Hematopoietic multipotent progenitor cell (in vitro differentiated cells): ENCODE data around the gene SEPTIN8. TPM values are rescaled to one million over a fixed set of nuclear protein-coding genes. Genes with fewer than 3 reads are reported as not detected.

Source experiments
- DNase-seq, 3 donors: peaks; one replicate each; pipeline ENCODE4 v3.0.0-alpha.2; 2011 to 2015; ENCODE audit warnings: low read depth in 2 of 3, low spot score in 2 of 3
- total RNA-seq: library from RNA; depleted of rRNA; stranded (reverse); fragments of >200 nt; gene quantifications from one replicate; pipeline ENCODE4 v1.2.3, GENCODE V29; 2012

The SEPTIN8 gene
- total RNA-seq, 1 donor, result 5.4 TPM

DNA sequence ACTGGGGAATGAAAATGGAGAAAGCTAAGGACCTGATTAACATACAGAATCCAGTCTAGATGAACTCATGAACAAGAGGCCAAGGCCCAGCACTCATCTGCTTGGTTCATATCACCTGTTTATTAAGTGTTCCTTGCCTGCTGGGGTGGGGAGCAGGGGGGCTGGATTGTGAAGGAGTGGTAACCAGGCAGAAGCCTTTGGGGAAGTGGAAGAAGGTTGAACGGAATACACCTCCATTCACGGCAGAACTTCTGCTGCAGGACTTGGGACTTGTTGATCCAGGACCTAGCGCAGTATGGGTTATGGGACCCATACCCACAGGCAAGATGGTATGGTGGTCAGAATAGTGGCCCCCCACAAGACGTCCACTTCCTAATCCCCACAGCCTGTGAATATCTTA lies 8.8 kb upstream of the SEPTIN8 start:
- DNase-seq, result no peak

DNA sequence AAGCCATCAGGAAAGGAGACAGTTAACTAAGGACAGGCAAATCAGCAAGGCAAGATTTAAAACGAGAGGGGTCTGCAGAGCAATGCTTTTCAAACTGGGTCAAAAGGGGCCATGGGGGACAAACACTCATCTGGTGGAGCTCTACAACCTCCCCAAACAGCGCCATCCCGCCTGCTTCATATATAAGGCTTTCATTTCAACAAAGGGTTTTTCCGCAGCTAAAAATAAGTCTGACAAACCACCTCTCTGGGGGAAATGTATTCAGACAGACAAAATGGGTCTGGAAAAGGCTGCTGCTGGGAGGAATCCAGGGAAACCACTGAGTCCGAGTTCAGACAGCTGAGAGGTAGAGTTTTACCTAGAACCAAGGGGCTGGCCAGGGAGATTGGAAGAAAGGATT lies 8.3 kb upstream of the SEPTIN8 start:
- DNase-seq, result no peak

DNA sequence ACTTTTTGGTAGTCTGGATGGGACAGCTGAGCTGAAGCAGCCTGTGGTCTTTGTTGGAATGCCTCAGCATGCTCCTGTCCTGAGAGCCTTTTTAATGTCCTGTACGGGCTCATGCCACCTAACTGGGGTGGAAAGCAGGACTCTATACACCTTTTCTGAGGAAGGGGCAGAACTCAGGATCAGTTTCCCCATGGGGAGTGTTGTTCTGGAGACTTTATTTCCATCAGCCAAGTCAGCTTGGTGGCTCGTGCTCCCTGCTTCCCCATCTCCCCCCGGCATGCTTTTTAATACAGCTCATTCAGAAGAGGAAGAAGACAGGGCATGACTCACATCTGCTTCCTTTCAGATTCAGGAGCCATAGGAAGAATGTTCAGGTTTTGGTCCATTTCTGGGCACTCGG lies 5.1 kb upstream of the SEPTIN8 start:
- DNase-seq, result peak in 2 of 3 donors; percentile 46 to 51

DNA sequence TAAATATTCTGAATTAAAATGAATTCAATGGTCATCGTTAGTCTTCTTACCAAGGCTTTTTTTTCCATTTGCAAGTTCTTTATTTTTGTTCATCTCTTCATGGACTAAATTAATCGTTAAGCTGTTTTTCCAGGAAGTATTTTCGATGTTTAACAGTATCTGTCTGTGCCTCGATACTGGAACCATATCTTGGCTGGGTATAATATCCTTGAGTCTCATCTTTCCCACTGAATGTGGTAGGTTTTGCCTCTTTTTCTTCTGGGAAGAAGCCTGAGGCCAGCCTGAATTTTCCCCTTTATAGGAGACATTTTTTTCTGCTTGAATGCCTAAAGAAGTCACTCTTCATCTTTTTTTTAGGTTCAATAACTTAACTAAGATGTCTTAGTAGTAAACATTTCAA lies 4.0 kb upstream of the SEPTIN8 start:
- DNase-seq, result no peak

DNA sequence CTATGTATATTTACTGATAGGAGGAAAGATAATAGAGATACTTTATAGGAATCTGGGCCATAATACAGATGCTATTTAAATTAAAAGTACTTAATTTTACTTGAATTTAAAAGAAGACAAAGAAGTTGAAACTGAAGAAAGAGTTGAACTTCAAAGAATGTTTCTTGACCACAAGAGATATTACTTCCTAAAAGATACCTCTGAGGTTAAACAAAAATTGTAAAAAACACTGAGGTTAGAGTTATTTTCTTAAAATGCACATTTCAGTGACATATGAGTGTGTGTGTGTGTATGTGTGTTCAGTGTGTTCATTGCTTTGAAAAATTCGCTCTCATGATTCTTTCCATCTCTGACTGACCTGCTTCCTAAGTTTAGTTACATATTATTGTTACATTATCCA lies 3.5 kb upstream of the SEPTIN8 start:
- DNase-seq, result no peak

DNA sequence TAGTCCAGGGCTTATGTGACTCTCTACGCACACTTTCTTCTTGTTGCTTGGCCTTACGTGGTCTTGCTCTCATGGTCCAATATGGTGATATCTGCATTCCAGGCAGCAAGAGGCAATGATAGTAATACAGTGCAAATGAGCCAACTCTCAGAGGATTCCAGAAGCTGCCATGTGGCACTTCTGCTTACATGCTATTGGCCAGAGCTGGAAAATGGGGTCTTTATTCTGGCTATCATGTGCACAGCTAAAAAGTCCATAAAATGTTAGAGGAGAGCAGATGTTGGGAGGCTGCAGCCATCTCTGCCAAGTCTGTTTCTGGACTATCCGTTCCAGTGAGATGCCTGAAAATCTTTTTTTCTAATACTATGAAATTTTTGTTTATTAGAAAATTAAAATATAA lies 2.9 kb upstream of the SEPTIN8 start:
- no peak for DNase-seq

DNA sequence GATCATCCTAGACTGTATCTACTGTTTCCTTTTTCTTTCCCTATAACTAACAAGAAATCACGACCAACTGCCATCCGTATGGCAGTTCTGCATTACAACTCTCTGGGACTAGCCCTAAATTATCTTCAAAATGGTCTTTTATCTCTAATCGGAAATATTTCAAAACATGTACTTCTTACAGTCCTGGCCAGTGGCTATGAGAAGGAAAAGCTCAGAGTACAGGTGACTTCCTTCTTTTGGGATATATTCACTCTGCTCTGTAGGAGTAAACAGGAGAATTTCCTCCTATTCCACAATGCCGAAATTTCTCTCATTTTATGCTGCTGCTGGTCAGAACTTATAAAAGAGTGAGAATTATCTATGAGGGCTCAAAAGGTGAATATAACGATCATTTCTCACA lies 1.8 kb upstream of the SEPTIN8 start:
- no peak for DNase-seq

DNA sequence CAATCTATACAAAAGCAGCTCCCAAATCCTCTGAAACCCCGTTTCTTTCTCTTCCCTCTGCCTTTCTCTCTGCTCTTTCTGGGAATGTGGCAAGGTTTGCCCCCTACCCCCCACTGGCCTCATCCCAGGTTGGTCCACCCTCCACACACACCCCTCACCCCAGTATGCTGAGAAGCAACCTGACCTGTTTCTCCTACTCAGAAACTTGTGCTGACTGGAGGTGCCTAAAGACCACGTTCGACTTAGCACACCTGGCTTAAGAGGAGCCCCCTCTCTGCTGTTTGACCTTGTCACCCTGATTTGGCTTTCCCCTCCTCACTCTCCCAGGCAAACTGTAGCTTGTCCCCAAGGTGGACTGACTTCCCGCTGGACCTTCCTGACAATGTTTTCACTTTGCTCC lies 1.1 kb upstream of the SEPTIN8 start:
- DNase-seq, result no peak

DNA sequence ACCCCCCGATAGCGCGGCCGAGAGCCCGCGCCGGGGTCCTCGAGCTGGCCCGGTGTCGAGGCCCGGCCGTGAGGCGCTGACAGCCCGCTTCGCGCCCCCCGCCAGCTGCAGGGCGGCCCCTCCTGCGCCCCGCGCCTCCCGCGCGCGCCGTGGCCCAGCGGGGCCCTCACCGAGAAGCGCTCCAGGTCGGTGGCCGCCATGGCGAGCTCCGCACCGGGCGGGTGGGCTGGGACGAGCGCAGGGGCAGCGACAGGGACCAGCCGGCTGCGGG lies 166 bp downstream of the SEPTIN8 start:
- peak in 1 of 3 donors; percentile 18 for DNase-seq

DNA sequence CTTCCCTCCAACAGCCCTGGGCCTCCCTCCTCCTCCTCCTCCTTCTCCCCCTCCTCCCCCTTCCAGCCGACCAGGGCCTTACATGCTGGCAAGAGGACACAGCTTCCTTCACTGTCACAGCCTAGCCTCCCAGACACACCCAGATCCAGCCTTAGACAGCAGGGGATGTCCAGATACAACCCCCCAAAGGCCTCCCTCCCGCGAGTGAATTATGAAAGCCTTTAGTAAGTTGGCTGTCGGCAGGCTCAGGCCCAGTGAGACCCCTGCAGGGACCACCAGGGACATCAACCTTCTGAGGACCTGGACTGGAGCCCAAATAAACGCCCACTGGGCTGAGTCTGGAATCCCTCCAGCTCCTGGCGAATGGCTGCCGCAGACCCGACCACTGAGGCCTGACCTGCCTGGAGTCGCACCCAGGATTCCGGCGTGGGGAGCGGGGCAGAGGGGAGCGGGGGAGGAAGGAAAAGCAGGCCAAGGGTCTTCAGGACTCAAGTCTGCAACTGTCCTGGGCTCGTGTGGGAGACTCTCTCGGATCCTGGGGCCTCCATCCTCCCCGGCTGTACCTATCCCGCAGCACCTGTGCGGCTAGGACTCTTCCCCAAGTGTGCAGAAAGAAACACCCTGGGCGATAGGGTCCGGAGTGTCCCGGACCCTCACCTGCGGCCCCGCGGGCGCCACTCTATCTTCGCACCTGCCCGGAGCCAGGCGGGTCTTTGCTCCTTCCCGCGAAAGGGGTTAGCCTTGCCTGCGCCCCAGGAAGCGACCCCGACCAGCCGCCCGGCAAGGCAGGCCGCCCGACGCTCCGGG lies 705 bp downstream of the SEPTIN8 start:
- peak in 1 of 3 donors; percentile 21 for DNase-seq

DNA sequence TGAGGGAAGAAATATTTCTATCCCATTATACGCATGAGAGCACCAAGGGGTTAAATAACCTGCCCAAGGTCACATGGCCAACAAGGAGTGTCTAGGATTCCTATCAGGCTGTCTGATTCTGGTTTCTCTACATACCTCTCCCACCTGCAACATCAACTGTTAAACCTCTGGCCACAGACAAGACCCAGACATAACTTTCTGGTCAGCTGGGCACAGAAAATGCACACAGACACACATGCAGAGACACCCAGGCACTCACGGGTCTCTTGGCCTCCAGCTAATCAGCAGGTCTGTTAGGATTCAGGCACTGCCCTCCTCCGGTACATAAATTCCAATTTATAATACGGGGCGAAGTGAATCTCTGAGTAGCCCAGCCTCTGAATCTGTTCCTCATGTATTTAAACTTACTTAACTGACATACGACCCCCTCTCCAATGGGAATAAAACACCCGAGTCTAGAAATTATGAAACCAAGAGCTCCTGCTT lies 1.5 kb downstream of the SEPTIN8 start:
- no peak for DNase-seq

DNA sequence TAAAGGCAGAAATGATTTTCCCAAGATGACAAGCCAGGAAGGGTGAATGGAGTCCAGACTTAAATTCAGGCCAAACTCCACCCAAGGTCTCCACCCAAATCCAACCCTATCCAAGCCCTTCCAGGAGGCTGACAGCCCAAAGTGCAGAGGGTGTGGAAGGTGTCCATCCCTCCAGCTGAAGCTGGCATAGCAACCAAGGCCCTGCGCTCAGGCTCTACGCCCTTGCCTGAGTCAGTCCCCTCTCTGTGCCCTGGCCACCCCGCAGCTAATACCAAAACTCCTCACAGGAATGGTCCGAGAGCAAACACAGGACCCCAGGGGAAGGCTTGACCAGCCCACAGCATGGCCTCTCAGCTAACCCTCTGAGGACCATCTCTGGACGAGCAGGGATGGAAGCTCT lies 2.1 kb downstream of the SEPTIN8 start:
- DNase-seq, result no peak

DNA sequence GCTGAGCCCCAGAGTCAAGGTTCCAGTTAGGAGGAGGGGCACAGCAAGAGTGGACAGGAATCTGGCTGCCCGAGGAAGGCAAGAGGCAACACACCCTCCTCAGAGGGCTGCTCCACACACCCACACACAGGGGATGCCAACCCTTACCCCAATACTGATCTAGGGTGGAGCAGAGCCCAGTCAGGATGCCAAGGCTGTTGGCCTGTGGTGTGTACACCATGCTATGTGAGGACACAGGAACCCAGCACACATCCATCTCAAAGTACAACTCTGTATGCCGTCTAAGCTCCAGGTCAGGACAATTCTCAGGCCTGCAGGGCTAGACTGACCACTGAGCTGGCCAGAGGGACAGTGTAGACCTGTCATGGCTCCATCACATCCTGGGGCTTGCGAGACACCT lies 2.6 kb downstream of the SEPTIN8 start:
- DNase-seq, result no peak

DNA sequence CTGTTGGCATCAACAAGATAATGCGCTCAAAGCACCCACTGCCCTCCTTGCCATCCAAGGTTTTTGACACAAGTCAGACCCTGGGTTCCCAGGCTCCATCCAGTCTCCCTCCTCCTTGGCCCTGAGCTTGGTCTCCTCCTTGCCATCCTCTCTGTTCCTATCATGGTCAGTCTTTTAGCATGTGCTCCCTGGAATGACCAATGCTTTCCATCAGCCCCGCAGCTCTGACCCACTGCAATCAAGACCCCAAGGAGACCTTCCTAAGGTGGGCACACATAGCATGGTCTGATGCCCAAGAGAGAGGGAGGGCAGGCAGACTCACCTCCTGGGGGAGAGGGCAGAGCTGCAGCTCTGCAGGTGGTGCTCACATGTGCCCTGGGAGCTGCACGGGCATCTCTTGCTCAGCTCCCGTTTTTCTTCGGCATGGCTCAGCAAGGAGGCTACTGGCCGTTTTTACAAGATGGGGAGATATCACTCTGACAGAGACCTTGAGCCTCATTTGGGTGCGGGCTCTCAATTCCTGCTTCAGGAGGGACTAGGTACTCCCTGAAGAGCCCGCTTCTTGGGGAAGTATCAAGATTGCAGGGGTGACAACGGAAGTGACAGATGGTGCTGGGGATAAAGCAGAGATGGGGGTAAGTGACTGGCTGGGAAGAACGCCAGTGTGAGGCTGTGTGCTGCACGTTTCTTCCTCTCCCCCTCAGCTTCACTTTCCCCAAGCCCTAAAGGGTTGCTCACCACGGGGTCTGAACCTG lies 3.3 kb downstream of the SEPTIN8 start:
- DNase-seq, result no peak

DNA sequence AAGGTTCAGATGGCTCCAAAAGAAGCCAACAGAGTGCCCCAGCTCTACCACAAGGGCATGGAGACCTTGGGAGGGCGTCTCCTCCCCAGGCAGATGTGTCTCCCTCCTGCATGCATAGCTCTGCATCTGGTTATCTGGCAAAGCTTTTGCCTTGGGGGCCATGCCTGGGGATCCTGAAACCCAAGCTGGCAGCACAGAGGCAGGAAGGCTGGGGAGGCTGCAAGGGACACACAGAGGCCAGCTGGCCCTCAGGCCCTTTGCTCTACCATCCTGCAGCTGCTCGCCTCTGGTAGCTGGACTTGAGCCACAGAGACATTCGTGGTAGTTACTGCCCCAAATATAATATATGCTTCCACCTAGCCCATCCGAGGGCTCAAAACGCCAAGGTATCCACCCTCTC lies 3.9 kb downstream of the SEPTIN8 start:
- DNase-seq, result no peak

DNA sequence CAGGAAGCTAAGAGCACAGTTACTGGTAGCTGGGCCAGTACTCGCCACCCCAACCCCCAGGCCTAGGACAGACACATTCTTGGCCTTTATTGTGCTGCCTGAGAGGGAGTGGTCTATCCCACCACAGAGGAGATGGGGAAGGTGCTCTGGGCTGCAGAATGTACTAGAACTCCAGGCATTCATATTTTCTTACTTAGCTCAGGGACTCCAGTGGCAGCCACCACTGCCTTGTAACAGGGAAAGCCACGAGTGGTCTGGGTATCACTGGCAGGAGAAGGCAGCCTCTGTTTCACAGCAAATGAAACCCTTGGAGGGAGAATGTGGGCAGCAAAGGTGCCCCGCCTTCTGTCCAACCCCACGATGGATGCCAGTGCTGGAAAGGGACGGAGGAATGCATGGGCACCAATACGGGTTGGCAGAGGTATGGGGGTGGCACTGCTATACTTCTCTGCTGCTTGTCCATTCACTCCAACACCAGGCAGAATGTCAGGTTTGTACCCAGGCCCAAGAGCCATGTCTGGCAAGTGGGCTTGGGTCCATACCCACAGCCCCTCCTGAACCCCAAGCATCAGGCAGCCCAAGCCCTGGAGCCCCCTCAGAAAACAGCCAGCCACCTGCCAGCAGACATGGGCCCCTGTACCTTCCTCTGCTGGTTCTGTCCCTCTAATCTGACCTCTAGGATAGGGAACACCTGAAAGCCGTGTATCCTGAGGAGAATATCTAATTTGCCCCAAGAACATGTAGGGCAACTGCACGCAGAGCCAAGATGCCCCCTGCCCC lies 4.6 kb downstream of the SEPTIN8 start:
- DNase-seq, result no peak

DNA sequence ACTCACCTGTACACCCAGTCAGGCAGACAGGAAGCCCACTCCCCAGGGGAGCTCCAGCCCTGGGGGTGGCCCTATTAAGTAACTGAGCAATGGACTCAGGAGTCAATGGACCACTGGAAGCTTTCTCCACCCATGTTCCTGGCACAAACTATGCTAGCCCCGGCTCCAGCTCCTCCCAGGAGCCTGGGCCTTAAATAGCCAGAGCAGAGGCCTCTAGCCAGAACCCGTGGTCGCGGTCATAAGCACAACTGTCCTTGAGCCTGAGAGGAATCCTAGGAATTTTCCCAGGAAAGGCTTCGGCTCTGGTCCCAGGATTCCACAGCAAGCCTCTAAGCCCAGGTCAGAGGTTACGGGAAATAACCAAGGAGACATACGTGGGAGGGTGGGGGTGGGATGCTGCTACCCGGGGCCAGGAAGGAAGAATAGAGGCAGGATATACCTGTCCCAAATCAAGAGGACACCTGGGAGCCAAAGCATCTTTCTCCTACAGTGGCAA lies 5.5 kb downstream of the SEPTIN8 start:
- DNase-seq, result no peak

DNA sequence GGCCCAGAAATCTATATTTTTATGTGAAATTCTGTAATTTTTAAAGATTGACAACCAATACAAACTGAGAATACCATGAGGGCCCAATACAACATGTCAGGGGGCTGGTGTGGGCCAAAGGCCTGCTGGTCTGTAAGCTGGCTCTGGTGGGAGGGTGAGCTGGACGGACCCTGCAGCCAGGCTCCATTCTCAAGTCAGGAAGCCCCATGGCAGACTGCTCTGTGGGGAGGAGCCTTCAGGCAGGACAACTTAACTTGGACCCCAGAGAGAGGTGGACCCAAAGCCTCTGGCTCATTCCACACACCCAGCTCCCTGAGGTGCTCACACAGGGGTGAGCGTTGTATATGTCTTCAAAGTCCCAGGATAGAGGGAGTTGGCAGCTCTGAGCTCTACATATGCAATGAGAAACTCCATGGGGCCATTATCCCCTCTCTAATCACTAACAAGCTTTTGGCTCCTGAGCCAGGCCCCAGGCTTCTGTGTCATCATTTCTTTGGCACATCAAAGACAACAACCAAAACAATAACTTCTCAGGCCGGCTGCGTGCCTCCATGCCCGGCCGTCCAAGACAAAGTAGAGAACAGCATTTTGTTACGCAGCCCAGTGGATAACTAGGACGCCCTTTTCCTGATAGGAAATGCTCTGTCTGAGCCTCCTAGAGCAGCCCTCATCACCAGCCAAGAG lies 6.4 kb downstream of the SEPTIN8 start:
- DNase-seq, result no peak

DNA sequence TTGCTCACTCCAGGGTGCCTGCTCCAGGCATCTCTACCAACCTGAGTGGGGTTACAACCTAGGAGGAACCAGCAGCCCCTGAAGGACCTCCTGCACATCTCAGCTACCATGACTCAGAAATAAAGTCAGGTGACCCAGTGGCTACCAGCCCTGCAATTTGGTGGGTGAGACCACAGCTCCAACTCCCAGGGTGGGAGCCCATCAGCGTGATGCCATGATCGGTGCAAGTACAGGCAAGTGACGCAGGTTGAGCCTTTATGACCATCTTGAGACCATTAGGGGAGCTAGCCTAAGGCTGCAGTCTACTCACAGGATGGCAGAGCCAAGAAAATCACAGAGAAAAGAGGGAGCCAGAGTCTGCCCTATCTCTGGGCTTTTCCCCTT lies 8.6 kb downstream of the SEPTIN8 start:
- no peak for DNase-seq

DNA sequence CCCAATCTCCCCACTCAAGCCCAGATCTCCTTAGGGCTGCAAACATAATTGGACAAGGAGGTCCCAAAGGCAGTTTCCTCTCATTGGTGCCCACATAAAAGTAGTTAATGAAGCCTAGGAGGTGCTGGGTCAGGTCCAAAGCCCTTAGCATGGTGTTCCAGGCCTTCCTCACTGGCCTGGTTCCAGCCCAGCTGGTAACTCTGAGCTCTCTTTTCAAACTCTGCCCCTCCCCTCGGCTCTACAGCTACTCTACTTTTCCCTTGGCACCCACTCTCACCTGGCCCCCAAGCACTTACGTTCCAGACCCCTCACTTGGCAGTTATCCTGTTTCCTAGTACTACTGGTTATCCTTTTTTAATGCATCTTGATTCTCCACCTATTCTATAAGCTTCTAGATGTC lies 9.9 kb downstream of the SEPTIN8 start:
- no peak for DNase-seq

DNA sequence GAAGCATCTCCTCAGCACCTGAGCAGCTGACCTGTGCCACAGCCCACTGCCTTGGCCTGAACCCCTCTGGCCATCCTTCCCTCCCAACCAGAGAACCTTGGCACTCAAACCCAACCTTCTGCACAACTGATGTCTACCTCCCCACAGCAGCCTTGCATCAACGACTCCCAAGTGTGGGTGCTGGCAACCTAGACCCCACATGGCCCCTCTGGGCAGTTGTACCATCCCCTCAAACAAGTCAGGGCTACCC lies 10.3 kb downstream of the SEPTIN8 start:
- no peak for DNase-seq
